Suprapubic skin (tissue), 4 donors: ENCODE measurements around the gene RNF13.
"Not testable (repeated sequence)": the region's sequence is repeated elsewhere in the genome, so short reads cannot be mapped to it uniquely, and the experiment has no call there.

Source experiments
- EP300 ChIP-seq: sonication (generic); formaldehyde crosslinking; IDR thresholded peaks from one replicate; pipeline ENCODE4 v1.6.1; 2017; ENCODE audit warnings: antibody characterized with exemption
- POLR2A ChIP-seq, 2 donors: fragments of 450-650 bp; IDR thresholded peaks; one replicate each; pipeline ENCODE4 v1.6.1; 2017; ENCODE audit warnings: antibody characterized with exemption in 2 of 2, mild to moderate bottlenecking in 2 of 2, moderate library complexity in 2 of 2
- POLR2AphosphoS5 ChIP-seq, 3 donors: sonication (generic); formaldehyde crosslinking; IDR thresholded peaks; one replicate each; pipeline ENCODE4 v1.6.1; 2017; ENCODE audit warnings: antibody characterized with exemption in 3 of 3
- TF ChIP-seq, protein P1 (sequence below), 2 donors: fragments of 200-600 bp in 1 of 2; fragments of 450-650 bp in 1 of 2; sonication (generic) in 1 of 2; IDR thresholded peaks; one replicate each; pipeline ENCODE4 v1.5.1; 2016 to 2019; ENCODE audit warnings: antibody characterized with exemption in 2 of 2, mild to moderate bottlenecking in 1 of 2, moderate library complexity in 1 of 2

DNA sequence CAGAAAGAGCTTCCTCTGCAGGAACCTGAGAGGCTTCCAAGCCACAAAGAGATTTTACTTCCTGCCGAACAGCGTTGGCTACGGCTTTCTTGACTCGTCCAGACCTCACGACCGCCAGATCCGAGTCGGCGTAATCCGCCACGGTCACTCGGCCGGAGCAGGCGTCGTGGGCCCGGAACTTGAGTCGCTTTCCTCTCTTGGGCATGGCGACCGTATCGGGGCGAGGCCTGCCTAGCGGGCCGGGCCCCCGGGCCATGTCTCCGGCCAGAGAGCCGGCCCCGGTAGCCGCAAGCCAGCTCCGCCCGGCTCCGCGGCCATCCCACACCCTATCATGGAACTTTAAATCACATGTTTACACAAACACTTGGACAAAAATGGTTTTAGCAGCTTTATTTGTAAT is 170.0 kb downstream of the RNF13 start:
- not testable (repeated sequence) for TF ChIP-seq POLR2A (IDR thresholded peaks at IDR 0.05); EP300; POLR2AphosphoS5 (IDR thresholded peaks at IDR 0.05)
- TF ChIP-seq, protein P1, sequence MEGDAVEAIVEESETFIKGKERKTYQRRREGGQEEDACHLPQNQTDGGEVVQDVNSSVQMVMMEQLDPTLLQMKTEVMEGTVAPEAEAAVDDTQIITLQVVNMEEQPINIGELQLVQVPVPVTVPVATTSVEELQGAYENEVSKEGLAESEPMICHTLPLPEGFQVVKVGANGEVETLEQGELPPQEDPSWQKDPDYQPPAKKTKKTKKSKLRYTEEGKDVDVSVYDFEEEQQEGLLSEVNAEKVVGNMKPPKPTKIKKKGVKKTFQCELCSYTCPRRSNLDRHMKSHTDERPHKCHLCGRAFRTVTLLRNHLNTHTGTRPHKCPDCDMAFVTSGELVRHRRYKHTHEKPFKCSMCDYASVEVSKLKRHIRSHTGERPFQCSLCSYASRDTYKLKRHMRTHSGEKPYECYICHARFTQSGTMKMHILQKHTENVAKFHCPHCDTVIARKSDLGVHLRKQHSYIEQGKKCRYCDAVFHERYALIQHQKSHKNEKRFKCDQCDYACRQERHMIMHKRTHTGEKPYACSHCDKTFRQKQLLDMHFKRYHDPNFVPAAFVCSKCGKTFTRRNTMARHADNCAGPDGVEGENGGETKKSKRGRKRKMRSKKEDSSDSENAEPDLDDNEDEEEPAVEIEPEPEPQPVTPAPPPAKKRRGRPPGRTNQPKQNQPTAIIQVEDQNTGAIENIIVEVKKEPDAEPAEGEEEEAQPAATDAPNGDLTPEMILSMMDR (IDR thresholded peaks at IDR 0.05) = not testable (repeated sequence)
